IPS-15b (cell line): ENCODE results near the gene PCDHGA11.
"Not testable (repeated sequence)": the region's sequence is repeated elsewhere in the genome, so short reads cannot be mapped to it uniquely, and the experiment has no call there.

ENCODE experiments used
- H3K27me3 ChIP-seq: one replicate; pipeline ENCODE4 v1.6.1; 2013; ENCODE audit warnings: low read length; ENCODE audit not compliant: control insufficient read depth, insufficient read depth
- H3K36me3 ChIP-seq: one replicate; pipeline ENCODE4 v1.6.1; 2013; ENCODE audit warnings: low read length; ENCODE audit not compliant: control insufficient read depth, insufficient read depth
- H3K4me1 ChIP-seq: one replicate; pipeline ENCODE4 v1.6.1; 2013; ENCODE audit warnings: mild to moderate bottlenecking, low read length; ENCODE audit not compliant: control insufficient read depth, insufficient read depth
- H3K4me3 ChIP-seq: one replicate; pipeline ENCODE4 v1.5.1; 2013; ENCODE audit warnings: low read depth, low read length
- H3K9ac ChIP-seq: one replicate; pipeline ENCODE4 v1.6.1; 2013; ENCODE audit warnings: low read depth, mild to moderate bottlenecking, low read length
- H3K9me3 ChIP-seq: one replicate; pipeline ENCODE4 v1.6.1; 2013; ENCODE audit warnings: mild to moderate bottlenecking, low read length; ENCODE audit not compliant: control insufficient read depth, insufficient read depth

Gene PCDHGA11

DNA sequence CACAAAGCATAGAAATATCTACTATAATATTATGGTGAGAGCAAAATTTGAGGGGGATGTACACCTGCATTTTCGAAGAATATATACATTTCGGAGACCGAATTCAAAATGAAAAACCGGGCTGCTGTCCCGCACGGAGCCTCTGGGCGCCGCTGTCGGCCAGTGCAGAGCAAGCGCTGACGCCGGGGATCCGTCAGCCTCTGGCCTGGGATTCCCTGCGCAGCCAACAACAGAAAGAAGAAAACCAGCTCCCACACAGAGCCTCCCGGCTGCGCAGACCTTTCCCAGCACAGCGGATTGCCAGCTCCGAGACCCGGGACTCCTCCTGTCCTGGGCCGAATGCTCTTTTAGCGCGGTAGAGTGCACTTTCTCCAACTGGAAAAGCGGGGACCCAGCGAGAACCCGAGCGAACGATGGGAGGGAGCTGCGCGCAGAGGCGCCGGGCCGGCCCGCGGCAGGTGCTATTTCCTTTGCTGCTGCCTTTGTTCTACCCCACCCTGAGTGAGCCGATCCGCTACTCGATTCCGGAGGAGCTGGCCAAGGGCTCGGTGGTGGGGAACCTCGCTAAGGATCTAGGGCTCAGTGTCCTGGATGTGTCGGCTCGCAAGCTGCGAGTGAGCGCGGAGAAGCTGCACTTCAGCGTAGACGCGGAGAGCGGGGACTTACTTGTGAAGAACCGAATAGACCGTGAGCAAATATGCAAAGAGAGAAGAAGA lies 12.9 kb upstream of the PCDHGA11 start, which contains the start of gene PCDHGB6:
Gene PCDHGB6, plus strand, starts transcription at position 232 of the 716 bp plus-strand sequence. Its CDS starts 182 bp downstream, at position 414.
- Histone ChIP-seq H3K4me3 (peak within 1 kb of the TSS; percentile 72), H3K9ac (peak within 1 kb of the TSS; percentile 54), H3K27me3 (peaks cover 14% of the 10 kb centered on the region)
- not testable (repeated sequence) for H3K4me1 ChIP-seq, H3K9me3 ChIP-seq, H3K36me3 ChIP-seq

DNA sequence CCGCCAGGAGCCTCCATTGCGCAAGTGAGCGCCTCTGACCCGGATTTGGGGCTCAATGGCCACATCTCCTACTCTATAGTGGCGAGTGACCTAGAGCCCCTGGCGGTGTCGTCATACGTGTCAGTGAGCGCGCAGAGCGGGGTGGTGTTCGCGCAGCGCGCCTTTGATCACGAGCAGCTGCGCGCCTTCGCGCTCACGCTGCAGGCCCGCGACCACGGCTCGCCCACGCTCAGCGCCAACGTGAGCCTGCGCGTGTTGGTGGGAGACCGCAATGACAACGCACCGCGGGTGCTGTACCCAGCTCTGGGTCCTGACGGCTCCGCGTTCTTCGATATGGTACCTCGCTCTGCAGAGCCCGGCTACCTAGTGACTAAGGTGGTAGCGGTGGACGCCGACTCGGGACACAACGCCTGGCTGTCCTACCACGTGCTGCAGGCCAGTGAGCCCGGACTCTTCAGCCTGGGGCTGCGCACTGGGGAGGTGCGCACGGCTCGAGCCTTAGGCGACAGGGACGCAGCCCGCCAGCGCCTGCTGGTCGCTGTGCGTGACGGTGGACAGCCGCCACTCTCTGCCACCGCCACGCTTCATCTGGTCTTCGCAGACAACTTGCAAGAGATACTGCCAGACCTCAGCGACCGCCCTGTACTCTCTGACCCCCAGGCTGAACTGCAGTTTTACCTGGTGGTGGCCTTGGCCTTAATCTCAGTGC lies 11.1 kb upstream of the PCDHGA11 start:
- Histone ChIP-seq H3K36me3 (no peaks in the 10 kb centered on the region), H3K4me1 (no peaks in the 10 kb centered on the region), H3K9me3 (no peaks in the 10 kb centered on the region), H3K9ac (no peak overlapping the region), H3K27me3 (peaks cover 14% of the 10 kb centered on the region), H3K4me3 (no peak overlapping the region)

DNA sequence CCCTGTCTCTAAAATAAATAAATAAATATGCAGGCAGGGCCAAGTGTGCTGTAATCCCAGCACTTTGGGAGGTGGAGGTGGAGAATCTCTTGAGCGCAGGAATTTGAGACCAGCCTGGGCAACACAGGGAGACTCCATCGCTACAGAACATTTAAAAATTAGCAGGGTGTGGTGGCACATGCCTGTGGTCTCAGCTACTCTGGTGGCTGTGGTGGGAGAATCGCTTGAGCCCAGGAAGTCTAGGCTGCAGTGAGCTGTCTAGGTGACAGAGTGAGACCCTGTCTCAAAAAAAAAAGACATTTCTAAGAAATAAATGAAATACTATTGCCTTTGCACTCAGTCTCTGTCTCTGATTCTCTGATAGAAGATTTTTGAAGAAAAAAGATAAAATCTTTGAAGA lies 9.3 kb upstream of the PCDHGA11 start:
- H3K27me3 ChIP-seq: peaks cover 14% of the 10 kb centered on the region
- H3K9ac ChIP-seq: no peak overlapping the region
- no peak overlapping the region for H3K4me3 ChIP-seq
- no peaks in the 10 kb centered on the region for H3K4me1 ChIP-seq
- no peaks in the 10 kb centered on the region for H3K36me3 ChIP-seq
- no peaks in the 10 kb centered on the region for H3K9me3 ChIP-seq

DNA sequence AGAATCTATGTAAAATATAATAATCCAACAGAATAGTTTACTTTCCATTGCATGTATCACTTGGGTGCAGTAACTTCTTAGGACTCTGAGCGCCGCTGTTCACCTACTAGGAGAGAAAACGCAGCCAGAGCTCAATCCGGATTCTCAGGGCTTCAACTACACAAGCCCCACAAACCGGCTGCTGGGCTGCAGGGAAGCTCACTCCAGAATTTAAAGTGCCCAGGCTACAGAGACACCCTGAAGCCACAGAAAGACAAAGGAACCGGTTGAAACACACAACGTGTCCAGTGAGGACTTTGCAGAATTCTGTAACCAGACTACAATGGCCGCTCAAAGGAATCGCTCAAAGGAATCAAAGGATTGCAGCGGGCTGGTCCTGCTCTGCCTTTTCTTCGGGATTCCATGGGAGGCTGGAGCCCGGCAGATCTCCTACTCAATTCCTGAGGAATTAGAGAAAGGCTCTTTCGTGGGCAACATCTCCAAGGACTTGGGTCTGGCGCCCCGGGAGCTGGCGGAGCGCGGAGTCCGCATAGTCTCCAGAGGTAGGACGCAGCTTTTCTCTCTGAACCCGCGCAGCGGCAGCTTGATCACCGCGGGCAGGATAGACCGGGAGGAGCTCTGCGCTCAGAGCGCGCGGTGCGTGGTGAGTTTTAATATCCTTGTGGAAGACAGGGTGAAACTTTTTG lies 7.9 kb upstream of the PCDHGA11 start, which contains the start of gene PCDHGA10:
Gene PCDHGA10, plus strand, starts transcription at position 134 of the 686 bp plus-strand sequence. Its CDS starts 189 bp downstream, at position 323.
- H3K4me3 ChIP-seq: peak within 1 kb of the TSS; percentile 59
- H3K9ac ChIP-seq: peak within 1 kb of the TSS; percentile 28
- H3K27me3 ChIP-seq: peaks cover 15% of the 10 kb centered on the region
- H3K36me3 ChIP-seq: no peaks in the 10 kb centered on the region
- H3K4me1 ChIP-seq: no peaks in the 10 kb centered on the region
- H3K9me3 ChIP-seq: no peaks in the 10 kb centered on the region

DNA sequence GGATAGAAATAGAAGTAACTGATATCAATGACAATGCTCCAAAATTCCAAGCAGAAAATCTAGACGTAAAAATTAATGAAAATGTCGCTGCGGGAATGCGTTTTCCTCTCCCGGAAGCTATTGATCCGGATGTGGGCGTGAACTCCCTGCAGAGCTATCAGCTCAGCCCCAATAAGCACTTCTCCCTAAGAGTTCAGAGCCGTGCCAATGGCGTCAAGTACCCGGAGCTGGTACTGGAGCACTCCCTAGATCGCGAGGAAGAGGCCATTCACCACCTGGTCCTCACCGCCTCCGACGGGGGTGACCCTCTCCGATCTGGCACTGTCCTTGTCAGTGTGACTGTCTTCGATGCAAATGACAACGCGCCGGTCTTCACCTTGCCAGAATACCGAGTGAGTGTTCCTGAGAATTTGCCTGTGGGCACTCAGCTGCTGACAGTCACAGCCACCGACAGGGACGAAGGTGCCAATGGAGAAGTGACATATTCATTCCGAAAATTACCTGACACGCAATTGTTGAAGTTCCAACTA lies 7.2 kb upstream of the PCDHGA11 start:
- H3K36me3 ChIP-seq: no peaks in the 10 kb centered on the region
- H3K27me3 ChIP-seq: peaks cover 17% of the 10 kb centered on the region
- peak overlapping the region; percentile 59 for H3K4me3 ChIP-seq
- H3K4me1 ChIP-seq: no peaks in the 10 kb centered on the region
- H3K9ac ChIP-seq: peak overlapping the region; percentile 28
- H3K9me3 ChIP-seq: no peaks in the 10 kb centered on the region

DNA sequence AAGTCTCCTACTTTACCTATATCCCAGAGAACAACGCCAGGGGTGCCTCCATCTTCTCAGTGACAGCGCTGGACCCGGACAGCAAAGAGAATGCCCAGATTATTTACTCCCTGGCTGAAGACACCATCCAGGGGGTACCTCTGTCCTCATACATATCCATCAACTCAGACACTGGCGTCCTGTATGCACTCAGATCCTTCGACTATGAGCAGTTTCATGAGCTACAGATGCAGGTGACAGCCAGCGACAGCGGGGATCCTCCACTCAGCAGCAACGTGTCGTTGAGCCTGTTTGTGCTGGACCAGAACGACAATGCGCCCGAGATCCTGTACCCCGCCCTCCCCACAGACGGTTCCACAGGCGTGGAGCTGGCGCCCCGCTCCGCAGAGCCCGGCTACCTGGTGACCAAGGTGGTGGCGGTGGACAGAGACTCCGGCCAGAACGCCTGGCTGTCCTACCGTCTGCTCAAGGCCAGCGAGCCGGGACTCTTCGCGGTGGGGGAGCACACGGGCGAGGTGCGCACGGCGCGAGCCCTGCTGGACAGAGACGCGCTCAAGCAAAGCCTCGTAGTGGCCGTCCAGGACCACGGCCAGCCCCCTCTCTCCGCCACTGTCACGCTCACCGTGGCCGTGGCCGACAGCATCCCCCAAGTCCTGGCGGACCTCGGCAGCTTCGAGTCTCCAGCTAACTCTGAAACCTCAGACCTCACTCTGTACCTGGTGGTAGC lies 6.1 kb upstream of the PCDHGA11 start:
- H3K9ac ChIP-seq, H3K9me3 ChIP-seq, H3K4me3 ChIP-seq, H3K36me3 ChIP-seq, H3K4me1 ChIP-seq: not testable (repeated sequence)
- peaks cover 14% of the 10 kb centered on the region for H3K27me3 ChIP-seq

DNA sequence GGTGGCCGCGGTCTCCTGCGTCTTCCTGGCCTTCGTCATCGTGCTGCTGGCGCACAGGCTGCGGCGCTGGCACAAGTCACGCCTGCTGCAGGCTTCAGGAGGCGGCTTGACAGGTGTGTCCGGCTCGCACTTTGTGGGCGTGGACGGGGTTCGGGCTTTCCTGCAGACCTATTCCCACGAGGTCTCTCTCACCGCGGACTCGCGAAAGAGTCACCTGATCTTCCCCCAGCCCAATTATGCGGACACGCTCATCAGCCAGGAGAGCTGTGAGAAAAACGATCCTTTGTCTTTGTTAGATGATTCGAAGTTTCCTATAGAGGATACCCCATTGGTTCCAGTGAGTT lies 5.6 kb upstream of the PCDHGA11 start:
- H3K4me3 ChIP-seq, H3K9me3 ChIP-seq, H3K9ac ChIP-seq, H3K36me3 ChIP-seq, H3K4me1 ChIP-seq: not testable (repeated sequence)
- H3K27me3 ChIP-seq: peaks cover 17% of the 10 kb centered on the region

DNA sequence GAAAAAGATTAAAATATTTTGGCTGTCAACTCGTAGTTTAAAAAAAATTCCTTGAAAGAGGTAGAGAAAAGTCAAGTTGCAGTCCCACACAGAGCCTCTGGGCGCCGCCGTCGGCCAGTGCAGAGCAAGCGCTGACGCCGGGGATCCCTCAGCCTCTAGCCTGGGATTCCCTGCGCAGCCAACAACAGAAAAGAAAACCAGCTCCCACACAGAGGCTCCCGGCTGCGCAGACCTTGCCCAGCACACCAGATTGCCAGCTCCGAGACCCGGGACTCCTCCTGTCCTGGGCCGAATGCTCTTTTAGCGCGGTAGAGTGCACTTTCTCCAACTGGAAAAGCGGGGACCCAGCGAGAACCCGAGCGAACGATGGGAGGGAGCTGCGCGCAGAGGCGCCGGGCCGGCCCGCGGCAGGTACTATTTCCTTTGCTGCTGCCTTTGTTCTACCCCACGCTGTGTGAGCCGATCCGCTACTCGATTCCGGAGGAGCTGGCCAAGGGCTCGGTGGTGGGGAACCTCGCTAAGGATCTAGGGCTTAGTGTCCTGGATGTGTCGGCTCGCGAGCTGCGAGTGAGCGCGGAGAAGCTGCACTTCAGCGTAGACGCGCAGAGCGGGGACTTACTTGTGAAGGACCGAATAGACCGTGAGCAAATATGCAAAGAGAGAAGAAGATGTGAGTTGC lies 3.2 kb upstream of the PCDHGA11 start, which contains the start of gene PCDHGB7:
Gene PCDHGB7, plus strand, starts transcription at position 184 of the 679 bp plus-strand sequence. Its CDS starts 183 bp downstream, at position 367.
- Histone ChIP-seq H3K4me3 (peak within 1 kb of the TSS; percentile 55), H3K27me3 (peaks cover 17% of the 10 kb centered on the region), H3K9ac (peak within 1 kb of the TSS; percentile 56)
- H3K36me3 ChIP-seq, H3K9me3 ChIP-seq, H3K4me1 ChIP-seq: not testable (repeated sequence)

DNA sequence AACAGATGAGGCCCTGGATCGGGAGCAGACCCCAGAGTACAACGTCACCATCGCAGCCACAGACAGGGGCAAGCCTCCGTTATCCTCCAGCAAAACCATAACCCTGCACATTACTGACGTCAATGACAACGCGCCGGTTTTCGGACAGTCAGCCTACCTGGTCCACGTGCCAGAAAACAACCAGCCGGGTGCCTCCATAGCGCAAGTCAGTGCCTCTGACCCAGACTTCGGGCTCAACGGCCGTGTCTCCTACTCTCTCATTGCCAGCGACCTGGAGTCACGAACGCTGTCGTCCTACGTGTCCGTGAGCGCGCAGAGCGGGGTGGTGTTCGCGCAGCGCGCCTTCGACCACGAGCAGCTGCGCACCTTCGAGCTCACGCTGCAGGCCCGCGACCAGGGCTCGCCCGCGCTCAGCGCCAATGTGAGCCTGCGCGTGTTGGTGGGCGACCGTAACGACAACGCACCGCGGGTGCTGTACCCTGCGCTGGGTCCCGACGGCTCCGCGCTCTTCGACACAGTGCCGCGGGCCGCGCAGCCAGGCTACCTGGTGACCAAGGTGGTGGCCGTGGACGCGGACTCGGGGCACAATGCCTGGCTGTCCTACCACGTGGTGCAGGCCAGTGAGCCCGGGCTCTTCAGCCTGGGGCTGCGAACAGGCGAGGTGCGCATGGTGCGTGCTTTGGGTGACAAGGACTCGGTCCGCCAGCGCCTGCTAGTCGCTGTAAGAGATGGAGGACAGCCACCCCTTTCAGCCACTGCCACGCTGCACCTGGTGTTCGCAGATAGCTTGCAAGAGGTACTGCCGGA lies 1.6 kb upstream of the PCDHGA11 start:
- no peaks in the 10 kb centered on the region for H3K36me3 ChIP-seq
- H3K27me3 ChIP-seq: peaks cover 17% of the 10 kb centered on the region
- H3K4me3 ChIP-seq: no peak overlapping the region
- peaks cover 5% of the 10 kb centered on the region for H3K9me3 ChIP-seq
- H3K4me1 ChIP-seq: no peaks in the 10 kb centered on the region
- no peak overlapping the region for H3K9ac ChIP-seq

DNA sequence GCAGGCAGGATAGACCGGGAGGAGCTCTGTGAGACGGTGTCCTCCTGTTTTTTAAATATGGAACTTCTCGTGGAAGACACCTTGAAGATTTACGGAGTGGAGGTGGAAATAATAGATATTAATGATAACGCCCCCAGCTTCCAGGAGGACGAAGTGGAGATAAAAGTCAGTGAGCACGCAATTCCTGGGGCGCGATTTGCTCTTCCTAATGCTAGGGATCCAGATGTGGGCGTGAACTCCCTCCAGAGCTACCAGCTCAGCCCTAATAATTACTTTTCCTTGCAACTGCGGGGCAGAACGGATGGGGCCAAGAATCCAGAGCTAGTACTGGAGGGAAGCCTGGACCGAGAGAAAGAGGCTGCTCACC lies 621 bp downstream of the PCDHGA11 start:
- peaks cover 5% of the 10 kb centered on the region for H3K9me3 ChIP-seq
- no peaks in the 10 kb centered on the region for H3K36me3 ChIP-seq
- no peaks in the 10 kb centered on the region for H3K4me1 ChIP-seq
- peak overlapping the region; percentile 52 for H3K4me3 ChIP-seq
- H3K27me3 ChIP-seq: peaks cover 17% of the 10 kb centered on the region
- no peak overlapping the region for H3K9ac ChIP-seq
